ENCODE results near the gene ISG20L2.

The ISG20L2 gene

DNA sequence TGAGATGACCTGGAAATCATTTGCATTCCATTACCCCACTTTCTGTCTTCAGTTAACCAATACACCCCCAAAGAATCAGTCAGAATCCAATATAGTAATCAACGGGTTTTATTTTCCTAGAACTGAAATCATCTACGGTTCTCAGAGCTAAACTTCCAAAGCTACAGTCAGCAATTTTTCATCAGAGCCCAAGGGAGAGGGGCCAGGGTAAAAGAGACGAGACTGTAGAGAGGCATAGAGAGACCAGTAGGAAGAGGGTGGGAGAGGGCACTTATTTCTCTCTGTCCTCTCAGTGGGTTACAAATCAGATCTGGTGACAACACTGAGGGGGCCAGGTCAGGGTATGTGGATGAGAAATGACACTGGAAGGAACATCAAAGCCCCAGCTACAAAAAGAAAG lies 13.5 kb upstream of the ISG20L2 start:
- DNase-seq = no peak

DNA sequence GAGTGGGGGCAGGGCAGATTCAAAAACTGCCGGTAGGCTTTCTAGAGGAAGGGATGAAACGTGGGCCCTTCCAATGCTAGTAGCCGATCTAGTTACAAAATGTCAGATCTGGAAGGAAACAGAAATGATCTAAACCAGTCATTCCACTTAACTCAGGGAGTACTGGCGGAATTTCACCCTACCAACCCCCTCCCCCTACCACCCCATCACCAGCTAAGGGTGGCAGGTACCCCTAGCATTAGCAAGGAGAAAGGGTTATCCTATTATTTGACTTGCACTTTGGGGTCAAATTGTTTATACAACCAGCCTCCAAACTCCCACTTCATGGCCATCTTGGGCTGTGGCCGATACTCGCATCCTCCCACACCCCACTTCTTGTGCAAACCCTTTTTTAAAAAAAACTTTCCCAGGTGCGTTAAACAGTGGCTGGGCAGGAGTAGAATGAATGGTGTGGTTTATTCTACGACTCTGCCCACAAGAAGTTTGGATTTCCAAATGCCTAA lies 13.0 kb upstream of the ISG20L2 start:
- DNase-seq = no peak

DNA sequence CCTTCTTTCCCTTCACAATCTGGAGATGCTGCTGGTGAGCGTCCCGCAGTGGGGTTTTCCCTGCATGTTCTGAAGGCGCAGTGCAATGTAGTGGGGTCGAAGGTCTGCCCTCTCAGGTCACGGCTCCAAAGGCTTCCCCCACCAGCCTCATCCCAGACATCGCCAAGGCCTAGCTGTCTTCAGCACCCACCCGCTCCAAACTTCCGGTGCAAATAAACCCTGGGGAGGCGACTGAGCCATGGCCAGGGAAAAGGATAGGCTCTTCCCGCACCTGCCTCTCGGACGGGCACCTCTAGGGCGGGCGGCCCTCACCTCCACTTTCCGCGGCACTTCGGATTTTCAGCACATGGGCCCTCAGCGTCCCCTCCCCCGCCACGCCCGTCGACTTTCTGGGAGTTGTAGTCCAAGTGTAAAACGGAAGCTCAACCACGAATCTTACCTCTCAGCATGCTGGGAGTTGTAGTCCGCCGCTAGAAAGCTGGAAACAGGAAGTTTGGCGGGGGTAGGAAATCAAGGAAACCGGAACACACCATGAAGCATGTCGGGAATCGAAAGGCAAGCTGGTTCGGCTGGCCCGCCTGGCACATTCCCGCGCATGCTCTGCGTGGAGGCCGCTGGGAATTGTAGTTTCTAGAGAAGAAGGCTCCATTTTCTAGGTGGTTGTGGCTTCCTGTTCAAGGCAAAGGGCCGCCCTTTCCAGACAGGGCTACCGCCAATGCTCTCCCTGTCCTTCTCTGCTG lies 12.3 kb upstream of the ISG20L2 start, which contains the start of gene MRPL24:
MRPL24 (minus strand) TSS at position 348 of the 740 bp plus-strand sequence. CDS start 2,384 bp downstream, outside the sequence.
- DNase-seq = peak; percentile 77 to 100 (median 98)

DNA sequence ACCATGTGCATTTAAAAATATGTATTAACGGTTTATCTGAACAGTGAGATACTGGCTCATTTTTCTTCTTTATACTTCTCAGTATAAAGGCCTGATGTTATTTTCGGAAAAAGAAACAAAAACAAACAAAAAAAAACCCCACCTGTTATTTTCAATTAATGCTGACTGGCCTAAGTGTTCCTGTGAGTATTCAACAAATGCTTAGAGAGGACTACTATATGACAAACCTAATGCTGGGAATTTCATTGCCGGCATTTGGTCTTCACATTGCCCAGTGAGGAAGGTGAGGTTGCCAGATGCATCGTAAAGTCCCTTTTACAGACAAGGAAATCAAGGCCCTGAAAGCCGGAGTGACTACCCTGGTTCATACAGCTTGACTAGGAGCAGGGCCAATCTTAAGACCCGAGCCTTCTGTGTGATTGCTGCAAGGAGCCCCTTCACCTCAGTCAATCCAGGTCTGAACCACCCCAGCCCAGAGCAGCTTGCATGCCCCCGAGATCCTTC lies 11.7 kb upstream of the ISG20L2 start:
- DNase-seq = peak in 1 of 56 donors; percentile 16

DNA sequence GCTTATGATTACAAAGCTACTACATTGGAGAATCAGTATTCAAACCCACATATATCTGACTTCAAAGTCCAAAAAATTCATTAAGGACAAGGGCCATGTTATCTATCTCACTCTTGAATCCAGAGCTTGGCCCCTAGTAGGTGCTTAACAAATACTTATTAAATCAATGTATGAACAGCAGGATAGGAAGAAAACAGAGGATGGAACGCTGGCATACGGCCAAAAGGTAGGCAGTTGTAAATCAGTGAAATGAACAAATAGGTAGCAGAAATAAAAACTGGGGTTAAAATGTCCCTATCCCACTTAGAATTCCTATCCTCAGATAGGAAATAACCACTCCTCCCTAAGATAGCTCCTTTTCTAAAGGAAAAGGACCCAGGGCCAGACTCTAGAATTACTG lies 10.3 kb upstream of the ISG20L2 start:
- no peak for DNase-seq

DNA sequence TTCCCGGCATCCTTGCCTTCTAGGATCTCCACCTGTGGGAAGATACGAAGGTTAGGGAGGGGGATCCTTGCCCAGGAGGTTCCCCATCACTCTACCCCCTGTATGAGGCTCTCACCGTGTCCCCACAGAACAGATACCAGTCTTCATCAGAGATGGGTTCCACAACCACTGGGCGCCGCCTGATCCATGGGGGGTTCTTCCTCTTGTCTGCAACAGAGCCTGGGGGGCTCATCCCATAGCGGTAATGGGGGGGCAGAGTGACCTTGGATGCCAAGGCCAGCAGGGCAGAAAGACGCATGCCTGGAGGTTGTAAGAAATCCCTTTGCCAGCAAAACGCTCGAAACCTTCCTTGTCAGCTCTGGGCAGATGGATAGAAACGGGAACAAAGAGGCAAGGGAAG lies 9.8 kb upstream of the ISG20L2 start:
- no peak for DNase-seq

DNA sequence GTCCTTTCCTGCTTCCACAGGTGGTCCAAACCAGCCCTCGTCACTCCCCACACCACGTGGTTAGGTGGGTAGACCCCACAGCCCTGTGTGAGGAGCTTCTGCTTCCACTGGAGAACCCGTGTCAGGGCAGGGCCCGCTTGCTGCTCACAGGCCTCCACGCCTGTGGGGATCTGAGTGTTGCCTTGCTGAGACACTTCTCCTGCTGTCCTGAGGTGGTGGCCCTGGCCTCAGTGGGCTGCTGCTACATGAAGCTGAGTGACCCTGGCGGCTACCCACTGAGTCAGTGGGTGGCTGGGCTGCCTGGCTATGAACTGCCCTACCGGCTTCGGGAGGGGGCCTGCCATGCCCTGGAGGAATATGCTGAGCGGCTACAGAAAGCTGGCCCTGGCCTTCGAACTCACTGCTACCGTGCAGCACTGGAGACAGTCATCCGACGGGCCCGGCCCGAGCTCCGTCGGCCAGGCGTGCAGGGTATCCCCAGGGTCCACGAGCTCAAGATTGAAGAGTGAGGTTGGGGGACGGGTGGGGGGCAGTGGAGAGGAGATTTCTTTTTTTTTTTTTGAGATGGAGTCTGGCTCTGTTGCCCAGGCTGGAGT lies 5.5 kb upstream of the ISG20L2 start:
- no peak for DNase-seq

DNA sequence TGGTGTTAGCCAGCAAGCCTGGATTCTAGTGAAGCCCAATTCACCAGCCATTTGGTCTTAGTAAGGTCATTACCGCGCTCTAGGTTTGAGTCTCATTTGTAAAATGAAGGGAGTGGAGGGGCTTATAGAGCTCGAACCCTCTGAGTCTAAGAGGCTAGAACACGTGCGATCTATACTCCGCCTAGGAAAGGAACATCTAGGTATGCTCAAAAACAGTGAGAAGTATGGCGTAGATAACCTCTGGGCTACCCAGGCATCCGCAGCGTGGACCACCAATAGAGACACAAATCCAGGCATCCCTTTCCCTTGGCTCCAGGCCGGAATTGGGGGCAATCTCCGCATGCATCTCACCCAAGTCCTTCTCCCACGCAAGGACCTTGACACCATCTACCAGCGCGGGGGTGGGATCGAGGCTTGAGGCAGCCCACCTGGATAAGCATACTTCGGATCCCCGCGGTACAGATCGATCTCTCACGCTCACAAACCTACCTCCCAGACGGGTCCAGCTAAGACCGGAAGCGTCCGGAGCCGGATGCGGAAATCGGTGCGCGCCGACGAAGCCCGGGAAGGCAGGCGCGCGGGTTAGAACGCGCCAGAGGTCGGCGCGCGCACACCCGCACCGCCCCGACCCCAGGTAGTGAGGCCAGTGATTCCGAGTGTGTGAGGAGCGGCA lies 504 bp downstream of the ISG20L2 start, which contains the start of gene METTL25B:
METTL25B (plus strand) TSS at position 544 of the 673 bp plus-strand sequence. CDS start 636 bp downstream, outside the sequence.
- peak in 53 of 56 donors; percentile 32 to 92 (median 81) for DNase-seq

DNA sequence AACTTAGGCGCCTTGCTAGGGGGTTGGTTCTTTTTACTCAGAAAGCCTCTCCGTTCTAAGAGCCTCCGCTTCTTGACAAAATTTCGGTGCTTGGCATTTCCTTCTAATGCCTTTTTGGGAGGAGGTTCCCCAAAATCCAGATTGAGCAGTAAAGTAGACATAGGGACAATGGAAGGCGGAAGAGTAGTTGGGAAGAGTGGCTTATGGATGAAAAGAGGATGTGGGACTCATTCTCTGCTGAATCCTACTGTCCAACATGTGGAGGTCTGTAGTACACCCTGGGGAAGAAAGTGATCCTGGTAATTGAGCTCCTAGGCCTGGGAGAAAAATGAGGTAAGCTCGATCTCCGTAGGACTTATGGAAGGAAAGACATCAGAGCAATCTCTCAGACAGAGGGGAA lies 1.1 kb downstream of the ISG20L2 start:
- no peak for DNase-seq

DNA sequence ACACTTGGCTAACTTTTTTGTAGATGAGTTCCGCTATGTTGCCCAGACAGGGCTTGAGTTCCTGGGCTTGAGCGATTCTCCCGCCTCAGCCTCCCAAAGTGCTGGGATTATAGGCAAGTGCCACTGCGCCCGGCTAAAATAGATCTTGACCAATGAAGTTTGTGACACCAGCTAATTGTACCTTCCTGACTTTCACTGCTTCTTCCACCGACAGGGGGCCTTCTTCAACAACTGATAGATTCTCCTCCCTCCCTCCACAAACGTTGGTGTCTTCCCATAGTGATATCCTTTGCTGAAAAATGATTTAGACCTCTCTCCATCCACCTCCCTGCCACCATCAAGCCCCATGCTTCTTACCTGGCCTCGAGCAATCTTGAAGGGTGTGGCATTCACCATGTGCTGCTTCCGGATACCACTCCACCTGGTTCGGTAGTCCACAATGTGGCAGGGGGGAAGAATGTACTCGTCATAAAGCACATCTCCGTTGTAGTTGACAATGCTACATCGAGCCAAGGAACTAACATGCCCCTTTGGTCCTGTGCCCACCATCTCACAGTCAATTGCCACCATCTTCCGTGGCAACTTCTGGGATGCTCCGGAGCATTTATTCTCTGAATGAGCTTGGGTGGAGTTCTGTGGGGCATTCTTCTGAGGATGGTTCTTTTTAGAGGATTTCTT lies 1.9 kb downstream of the ISG20L2 start:
- peak in 7 of 56 donors; percentile 5 to 57 (median 22) for DNase-seq

DNA sequence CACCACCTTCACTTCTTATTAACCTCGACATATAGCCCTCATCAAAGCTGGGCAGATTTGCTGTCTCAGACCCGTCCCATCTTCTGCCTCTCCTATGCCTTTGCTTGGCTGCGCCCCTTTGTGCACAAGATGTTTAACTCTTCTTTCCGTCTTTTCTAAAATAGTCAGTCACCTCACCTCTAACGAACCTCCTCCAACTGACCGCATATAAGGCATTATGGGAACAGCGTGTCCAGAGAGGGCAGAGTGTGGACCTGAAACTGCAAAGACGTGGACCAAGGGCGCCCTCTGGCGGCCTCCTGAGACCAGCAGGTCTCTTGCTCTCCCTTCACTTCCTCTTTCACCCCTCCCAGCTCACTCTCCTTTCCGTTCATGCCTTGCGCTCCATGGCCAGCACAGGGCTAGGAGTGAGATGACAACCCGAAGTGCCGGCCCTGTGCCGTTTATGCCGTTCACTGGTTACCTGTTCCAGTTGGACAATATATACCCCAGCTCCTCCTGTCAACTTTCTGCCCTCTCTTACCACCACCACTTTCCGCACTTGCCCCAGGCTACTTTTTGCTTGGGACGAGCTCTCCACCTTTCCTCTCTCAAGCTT lies 2.8 kb downstream of the ISG20L2 start:
- DNase-seq = peak in 54 of 56 donors; percentile 18 to 93 (median 65)

DNA sequence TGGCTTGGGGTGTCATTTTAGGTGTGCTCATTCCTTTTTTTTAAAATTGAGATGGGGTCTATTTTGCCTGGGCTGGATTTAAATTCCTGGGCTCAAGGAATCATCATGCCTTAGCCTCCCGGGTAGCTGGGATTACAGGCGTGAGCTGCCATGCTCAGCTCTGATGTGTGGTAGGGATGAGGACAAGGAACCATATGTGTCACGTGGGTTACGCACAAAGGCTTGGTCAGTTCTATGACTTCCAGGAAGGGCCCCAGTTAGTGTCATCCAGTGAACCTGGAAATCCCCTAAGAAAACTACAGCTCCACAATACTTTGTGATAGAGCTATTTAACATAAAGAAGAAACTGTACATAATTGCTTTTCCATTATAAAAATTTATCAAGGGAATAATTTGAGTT lies 7.0 kb downstream of the ISG20L2 start:
- DNase-seq = no peak

DNA sequence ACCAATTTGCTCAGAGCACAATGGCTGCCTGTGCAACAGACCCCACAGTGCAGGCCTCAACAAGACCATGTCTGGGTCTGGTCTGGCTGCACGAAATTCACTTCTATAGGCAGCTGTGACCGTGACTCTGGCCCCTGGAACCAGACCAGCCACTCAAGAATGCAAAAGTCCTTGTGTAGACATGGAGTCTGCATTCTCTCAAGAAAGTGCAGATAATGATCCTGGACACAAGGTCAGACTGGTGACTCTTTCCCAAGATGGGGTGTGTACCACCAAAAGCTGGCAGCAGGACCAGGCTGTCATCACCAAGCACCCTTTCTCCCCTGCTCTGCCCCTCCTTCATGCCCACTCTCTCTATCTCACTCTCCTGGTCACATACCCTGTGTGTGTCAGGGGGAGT lies 7.4 kb downstream of the ISG20L2 start:
- no peak for DNase-seq

DNA sequence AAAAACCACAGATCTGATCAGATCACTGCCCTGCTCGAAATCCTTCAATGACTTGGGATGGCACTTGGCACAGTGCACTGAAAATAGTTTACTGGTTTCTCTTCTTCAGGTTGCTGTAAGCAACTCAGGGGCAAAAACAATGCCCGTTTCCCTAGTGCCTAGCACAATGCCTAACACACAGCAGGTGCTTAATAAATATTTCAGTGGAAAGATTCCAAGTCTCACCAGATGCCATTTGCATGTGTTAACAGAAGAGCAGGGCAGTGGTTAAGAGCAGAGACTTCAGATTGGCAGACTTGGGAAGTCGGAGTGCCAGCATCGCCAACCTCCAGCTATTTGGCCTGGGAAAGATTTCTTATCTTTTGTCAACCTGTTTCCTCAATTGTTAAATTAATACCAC lies 11.2 kb downstream of the ISG20L2 start:
- DNase-seq = no peak

DNA sequence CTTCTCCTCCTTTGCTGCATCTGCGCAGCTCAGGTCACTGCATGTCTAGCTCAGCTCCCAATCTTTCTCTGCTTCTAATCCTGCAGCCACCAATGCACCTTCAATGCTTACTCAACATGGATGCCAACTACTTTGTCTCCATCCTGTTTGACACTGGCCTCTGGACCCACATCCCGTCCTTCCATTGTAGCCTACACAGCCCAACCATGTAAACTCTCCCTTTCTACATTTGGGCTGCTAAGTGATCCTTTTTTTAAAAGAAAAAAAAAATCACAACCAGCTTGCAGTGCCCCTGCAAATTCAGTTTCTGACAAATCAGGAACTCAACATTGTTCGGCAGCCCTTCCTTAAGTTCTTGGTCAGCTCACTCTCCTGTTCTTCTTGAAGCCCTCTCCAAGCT lies 13.7 kb downstream of the ISG20L2 start:
- DNase-seq = no peak

DNA sequence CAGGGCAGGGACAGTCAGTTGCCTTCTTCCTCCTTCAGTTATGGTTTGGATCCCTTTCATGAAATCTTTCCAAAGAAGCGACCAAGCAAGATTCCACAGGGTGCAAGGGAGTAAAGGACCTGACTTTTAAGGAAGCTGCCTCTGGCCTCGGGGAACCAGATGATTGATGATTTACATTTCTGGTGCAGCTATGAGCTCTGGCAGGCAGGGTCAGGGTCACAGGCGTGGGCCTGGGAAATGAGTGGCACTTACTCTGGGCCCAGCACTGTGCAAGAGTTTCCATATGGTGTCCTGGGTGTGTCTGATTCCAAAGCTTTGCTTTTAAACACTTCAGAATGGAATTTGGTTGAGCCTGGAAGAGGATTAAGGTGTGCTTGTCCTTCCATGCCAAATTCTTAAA lies 15.9 kb downstream of the ISG20L2 start:
- no peak for DNase-seq

DNA sequence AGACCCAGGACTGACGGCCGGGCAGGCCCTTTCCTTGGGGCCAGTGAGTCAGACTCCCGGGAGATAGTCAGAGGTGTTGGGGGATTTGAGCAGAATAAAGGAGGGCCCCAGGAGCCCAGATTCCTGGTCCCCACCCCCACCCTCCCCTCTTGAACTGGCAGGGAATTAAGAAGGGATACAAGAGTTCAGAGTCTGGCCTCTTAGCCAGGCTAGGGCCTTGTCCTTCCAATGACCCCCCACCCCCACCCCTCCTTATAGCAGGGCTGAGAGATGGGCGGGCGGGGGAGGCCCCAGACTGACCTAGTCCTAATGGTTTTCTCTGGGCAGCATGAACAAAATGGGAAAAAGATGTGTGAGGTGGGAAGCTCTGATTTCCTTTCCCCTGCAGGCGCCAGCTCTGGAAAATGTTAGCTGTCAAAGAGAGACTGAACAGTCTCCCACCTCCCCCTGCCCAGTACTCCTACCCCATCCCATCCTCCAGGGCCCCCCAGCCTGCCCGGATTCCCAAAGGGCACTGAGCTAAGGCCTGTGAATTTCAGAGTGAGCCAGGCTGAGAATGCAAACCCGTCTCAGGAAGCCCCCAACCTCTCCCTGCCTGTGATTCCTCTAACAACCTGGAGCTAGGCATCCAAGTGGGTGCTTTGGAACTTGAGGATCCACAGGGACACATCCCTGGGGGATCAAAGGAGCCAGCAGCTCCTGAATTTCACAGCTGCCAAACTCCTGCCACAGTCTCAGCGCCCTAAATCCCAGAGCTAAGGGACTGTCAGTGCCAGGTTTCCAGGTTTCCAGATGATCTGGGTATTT lies 17.4 kb downstream of the ISG20L2 start:
- no peak for DNase-seq

DNA sequence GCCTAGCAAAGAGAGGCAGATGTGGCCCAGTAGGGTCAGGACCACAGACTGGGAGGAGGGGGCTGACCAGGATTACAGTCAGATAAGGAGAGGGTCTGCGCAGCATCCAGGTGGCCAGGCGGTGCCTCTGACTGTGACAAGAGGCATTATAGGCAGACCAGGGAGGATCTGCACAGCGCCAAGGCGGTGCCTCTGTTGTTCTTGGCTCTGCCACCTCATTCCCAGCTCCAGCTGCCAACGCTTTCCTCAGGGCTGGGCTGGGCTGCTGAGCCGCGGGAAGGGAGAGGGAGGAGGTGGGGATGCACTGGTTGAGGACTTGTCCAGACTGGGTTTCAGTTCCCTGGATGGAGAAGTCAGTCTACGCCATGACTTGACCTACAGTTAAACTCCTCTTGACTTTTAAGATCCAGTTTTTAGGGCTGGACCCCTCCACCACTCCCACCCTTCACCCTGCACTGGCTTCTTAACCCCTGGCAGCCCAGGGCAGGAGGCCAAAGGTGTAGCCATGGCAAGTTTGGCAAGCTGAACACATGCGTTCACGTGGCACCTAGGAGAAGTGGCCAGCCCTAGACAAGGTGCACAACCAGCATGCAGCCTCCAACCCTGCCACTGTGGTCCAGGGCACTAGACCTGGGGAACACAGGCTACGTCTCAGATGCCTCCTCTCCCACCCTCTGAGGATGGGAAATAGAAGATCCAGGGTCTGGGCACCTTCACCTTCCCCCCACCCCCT lies 18.6 kb downstream of the ISG20L2 start:
- peak in 31 of 56 donors; percentile 6 to 70 (median 23) for DNase-seq

DNA sequence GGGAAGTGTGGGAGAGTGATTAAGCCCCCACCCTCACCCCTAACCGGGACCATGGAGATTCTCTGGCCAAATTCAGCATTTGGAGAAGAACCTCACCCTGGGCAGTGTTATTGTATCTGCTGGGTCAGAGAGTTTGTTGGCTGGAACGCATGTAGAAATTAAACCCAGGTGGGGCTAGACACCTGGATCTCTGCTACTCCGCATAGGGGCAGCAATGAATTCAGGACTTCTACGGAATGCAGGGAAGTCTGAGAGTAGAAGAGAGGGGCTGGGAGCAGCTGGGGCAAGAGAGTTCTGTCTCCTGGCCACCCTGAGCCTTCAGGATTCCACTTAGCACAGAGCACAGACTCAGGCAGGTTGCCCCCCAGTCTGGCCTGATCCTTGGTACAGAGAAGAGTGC lies 19.5 kb downstream of the ISG20L2 start:
- no peak for DNase-seq

Data from amygdala (tissue), 56 donors.